HL-60/S4 treated with phorbol 12-myristate 13-acetate at 8.2 ng/mL for 4 days and 3 days (cell line): ENCODE measurements around the gene KIF22.
"Not testable (repeated sequence)": the region's sequence is repeated elsewhere in the genome, so short reads cannot be mapped to it uniquely, and the experiment has no call there.

Experiments
- in situ Hi-C: fragments of 300-500 bp; cut with MboI; formaldehyde crosslinking; loops from 2 replicates; pipeline ENCODE4 v1.15.0; 2022; ENCODE audit warnings: low sequenced_read_pairs

KIF22 gene

GRCh38 chr16:29790183-29790948, at the start of gene KIF22:
Gene KIF22, plus strand, starts transcription at chr16:29790751. Its CDS starts 9 bp downstream, at chr16:29790760.
- in situ Hi-C loops: no loop called here

- in situ Hi-C loops: no loop called here
These were observed 47.8 kb upstream of the KIF22 start for GRCh38 chr16:29742683-29743275.

- in situ Hi-C loops: no loop called here
These were observed 47.1 kb upstream of the KIF22 start for GRCh38 chr16:29743475-29743826.

- in situ Hi-C loops: no loop called here
These were observed 46.6 kb upstream of the KIF22 start for GRCh38 chr16:29743827-29744531.

- in situ Hi-C loops: no loop called here
These were observed 45.9 kb upstream of the KIF22 start for GRCh38 chr16:29744541-29745101.

GRCh38 chr16:29745121-29745852, 45.3 kb upstream of the KIF22 start:
- in situ Hi-C loops: no loop called here

- in situ Hi-C loops: no loop called here
These were observed 44.7 kb upstream of the KIF22 start, which contains the start of gene C16orf54 for GRCh38 chr16:29745853-29746345. Gene C16orf54, minus strand, starts transcription at chr16:29745990. Its CDS starts 1,039 bp downstream, at chr16:29744951.

- in situ Hi-C loops: not testable (repeated sequence)
These were observed 44.0 kb upstream of the KIF22 start for GRCh38 chr16:29746518-29746917.

GRCh38 chr16:29747947-29748759, 42.4 kb upstream of the KIF22 start:
- in situ Hi-C loops: no loop called here

- in situ Hi-C loops: not testable (repeated sequence)
These were observed 41.8 kb upstream of the KIF22 start for GRCh38 chr16:29748760-29749149.

GRCh38 chr16:29753516-29753915, 37.0 kb upstream of the KIF22 start:
- in situ Hi-C loops: no loop called here

GRCh38 chr16:29756654-29757053, 33.9 kb upstream of the KIF22 start:
- in situ Hi-C loops: no loop called here

- in situ Hi-C loops: not testable (repeated sequence)
These were observed 33.5 kb upstream of the KIF22 start for GRCh38 chr16:29757086-29757485.

GRCh38 chr16:29757950-29758466, 32.5 kb upstream of the KIF22 start:
- in situ Hi-C loops: no loop called here

GRCh38 chr16:29760567-29761279, 29.8 kb upstream of the KIF22 start:
- in situ Hi-C loops: no loop called here

GRCh38 chr16:29761280-29761651, 29.3 kb upstream of the KIF22 start:
- in situ Hi-C loops: not testable (repeated sequence)

- in situ Hi-C loops: no loop called here
These were observed 28.7 kb upstream of the KIF22 start for GRCh38 chr16:29761882-29762281.

GRCh38 chr16:29763326-29763725, 27.2 kb upstream of the KIF22 start:
- in situ Hi-C loops: no loop called here
